Measurements from ENCODE around the gene ARL13A.

ARL13A gene

GRCh38 chrX:101029665-101030064 is 60.2 kb downstream of the ARL13A start:
- H3K27ac Mint-ChIP-seq, result no peak overlapping the region
- no peak for DNase-seq
- H3K4me1 Mint-ChIP-seq, result no peaks in the 10 kb centered on the region
- H3K27me3 Mint-ChIP-seq, result no peaks in the 10 kb centered on the region
- H3K9me3 Mint-ChIP-seq, result no peaks in the 10 kb centered on the region
- no peak for ATAC-seq
- no peak overlapping the region for H3K4me3 Mint-ChIP-seq

GRCh38 chrX:101037231-101037630 is 67.7 kb downstream of the ARL13A start:
- Mint-ChIP-seq H3K4me3 (no peak overlapping the region), H3K27me3 (no peaks in the 10 kb centered on the region), H3K9me3 (no peaks in the 10 kb centered on the region), H3K4me1 (no peaks in the 10 kb centered on the region), H3K27ac (no peak overlapping the region)
- DNase-seq (no peak), ATAC-seq (no peak)

DNA sequence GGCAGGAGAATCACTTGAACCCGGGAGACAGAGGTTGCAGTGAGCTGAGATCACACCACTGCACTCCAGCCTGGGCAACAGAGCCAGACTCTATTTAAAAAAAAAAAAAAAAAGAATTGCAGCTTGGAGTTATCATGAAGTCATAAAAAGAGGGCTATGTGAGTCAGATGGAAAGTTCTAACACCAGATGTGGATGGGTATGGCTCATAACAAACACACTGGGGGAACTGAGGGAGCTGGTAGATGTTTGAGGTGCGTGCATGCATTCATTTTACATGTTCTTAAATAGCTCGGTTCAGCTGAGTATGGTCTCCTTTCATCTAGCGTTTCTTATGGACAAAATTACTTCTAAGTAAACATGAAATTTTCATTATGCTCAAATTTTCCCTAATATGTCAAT is 70.7 kb downstream of the ARL13A start:
- Mint-ChIP-seq H3K27ac (no peak overlapping the region), H3K4me3 (no peak overlapping the region), H3K9me3 (no peaks in the 10 kb centered on the region), H3K4me1 (peaks cover 8% of the 10 kb centered on the region), H3K27me3 (no peaks in the 10 kb centered on the region)
- no peak for DNase-seq
- no peak for ATAC-seq

Data from stimulated activated naive CD8-positive, alpha-beta T cell treated with anti-CD3 and anti-CD28 coated beads, Interleukin-15, amount 100 ng/mL, for 72 hours (primary cell).